OCI-LY7 (cell line): ENCODE measurements around the gene DAPK2.

Experiments
- CTCF ChIP-seq: fragments of 200-600 bp; sonication (generic); conservative IDR thresholded peaks from 2 replicates; pipeline ENCODE4 v1.5.1; 2014; ENCODE audit warnings: mild to moderate bottlenecking, antibody characterized with exemption, low read length, moderate library complexity, mixed read lengths
- EZH2phosphoT487 ChIP-seq: fragments of 200-600 bp; sonication (generic); IDR thresholded peaks from 2 replicates; pipeline ENCODE4 v1.6.1; 2018; ENCODE audit warnings: low read depth, borderline replicate concordance, mild to moderate bottlenecking, mixed run types, antibody characterized with exemption, low read length, moderate library complexity, mixed read lengths

- TF ChIP-seq CTCF (no peak), EZH2phosphoT487 (no peak)
Observed at GRCh38 chr15:63947228-63947627, 99.1 kb downstream of the DAPK2 start.
